Left forelimb (tissue), 1 donor: ENCODE data around the gene SLC47A2.
"Not testable (repeated sequence)": the region's sequence is repeated elsewhere in the genome, so short reads cannot be mapped to it uniquely, and the experiment has no call there.

Experiments used
- DNase-seq: peaks from one replicate; pipeline ENCODE4 v3.0.0-alpha.2; 2018; ENCODE audit warnings: low spot score

Gene SLC47A2

DNA sequence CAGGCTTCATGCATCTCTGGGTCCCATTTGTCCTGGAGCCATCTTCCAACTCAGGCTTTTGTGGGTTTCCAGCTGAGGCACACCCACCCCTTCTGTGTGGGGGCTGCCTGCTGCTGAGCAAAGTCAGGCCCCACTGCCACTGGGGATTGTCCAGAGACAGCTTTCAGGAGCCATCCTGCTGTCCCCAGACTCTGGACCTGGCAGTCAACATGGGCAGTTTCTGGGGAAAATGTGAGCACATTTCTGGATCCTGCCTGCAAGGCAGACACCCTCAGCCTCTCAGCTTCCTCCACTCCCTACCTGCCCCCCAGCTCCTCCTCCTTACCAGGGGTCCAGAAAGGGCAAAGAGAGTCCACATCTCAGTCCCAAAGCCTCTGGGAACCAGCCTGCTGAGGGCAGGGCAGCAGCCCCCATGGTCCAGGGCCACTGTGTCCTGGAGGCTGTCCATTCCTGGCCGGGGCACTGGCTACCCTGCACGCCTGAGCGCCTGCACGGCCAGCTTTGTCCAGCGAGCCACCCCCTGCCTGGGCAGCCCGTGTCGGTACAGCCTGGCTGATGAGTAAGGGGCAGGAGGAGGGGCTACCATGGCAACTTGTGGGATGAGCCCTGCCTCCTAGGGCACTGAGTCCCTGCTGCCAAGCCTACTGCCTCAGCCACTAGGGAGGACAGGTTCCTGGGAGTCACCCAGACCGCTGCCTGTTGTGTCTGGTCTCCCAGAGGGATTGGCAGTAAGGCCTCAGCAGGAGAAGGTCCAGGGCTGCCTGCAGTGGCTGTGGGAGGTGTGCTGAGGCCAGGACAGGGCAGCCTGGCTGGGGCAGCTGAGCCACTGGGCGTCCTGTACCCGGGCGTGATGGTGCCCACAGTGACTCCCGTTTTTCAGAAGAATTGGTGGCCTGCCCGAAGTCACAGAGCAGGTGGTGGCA, at the start of gene SLC47A2:
Gene SLC47A2, minus strand, starts transcription at position 477 of the 923 bp plus-strand sequence. Its CDS starts 29 bp downstream, at position 448.
- no peak for DNase-seq

GRCh38 chr17:19766016-19766415, 49.6 kb upstream of the SLC47A2 start:
- DNase-seq = no peak

GRCh38 chr17:19763991-19764390, 47.6 kb upstream of the SLC47A2 start:
- not testable (repeated sequence) for DNase-seq

GRCh38 chr17:19763416-19763815, 47.0 kb upstream of the SLC47A2 start:
- DNase-seq = no peak

DNA sequence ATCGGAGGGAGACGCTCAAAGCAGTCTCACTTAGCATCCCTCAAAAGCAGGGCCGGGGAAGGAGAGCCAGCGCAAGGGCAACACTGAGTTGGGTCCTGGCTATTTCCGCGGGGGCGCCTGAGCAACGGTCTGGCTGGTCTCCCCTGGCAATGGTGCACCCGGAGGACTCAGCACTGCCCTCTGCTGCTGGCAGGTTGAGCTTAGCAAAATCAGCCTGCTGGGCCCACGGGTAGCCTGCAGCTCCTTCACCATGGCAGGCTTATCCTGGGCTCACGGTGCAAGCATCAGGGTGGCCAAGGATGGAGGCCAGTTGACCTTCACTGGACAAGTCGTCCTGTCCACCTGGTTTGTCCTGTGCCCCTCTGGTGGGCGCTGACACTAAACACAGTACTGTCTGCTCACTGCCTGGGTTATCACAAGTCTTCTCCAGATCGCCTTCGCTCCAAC, 46.2 kb upstream of the SLC47A2 start:
- DNase-seq = no peak

DNA sequence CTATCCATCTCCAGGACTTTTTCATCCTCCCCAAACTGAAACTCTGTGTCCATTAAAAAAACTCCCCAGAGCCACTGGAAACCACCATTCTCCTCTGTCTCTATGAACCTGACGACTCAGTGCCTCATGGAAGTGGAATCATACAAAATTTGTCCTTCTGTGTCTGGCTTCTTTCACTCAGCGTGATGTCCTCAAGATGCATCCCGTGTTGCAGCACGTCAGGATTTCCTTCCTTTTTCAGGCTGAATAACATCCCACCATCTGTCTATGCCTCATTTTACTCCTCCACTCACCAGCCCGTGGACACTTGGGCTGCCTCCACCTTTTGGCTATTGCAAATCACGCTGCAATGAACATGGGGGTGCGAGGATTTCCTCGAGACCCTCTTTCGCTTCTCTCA, 44.4 kb upstream of the SLC47A2 start:
- no peak for DNase-seq

GRCh38 chr17:19759568-19760549, 43.5 kb upstream of the SLC47A2 start:
- DNase-seq = no peak

DNA sequence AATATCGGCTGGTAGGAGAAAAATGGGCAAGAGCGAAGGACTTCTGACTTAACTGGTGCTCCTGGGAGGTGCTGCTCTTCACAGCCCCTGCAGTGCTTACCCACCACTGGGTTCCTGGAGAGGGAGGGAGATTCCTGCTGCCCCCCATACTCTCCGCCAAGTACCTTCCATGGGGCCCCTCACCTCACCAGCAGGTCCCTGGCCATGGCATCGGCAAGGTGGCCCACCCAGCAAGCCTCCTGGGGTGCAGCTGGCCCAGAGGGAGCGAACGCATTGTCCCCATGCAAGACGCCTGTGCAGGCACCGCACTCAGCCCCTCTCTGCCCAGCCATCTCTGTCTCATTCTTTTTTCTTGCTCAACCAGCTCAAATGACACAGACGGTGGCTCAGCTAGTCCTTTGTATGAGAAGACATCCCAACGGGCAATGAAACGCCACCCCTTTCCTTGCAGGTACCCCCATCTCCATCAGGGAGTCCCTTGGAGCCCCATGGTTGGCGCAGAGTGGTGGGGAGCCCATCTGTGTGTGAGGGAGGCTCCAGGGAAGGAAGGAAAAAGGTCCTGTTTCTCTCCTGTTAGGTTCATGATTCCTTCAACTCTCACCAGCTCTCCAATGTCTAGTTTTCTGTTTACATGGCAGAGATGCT, 41.3 kb upstream of the SLC47A2 start:
- peak; percentile 50 for DNase-seq

GRCh38 chr17:19756546-19756945, 40.2 kb upstream of the SLC47A2 start:
- DNase-seq = no peak

GRCh38 chr17:19755821-19756510, 39.6 kb upstream of the SLC47A2 start:
- peak; percentile 60 for DNase-seq

DNA sequence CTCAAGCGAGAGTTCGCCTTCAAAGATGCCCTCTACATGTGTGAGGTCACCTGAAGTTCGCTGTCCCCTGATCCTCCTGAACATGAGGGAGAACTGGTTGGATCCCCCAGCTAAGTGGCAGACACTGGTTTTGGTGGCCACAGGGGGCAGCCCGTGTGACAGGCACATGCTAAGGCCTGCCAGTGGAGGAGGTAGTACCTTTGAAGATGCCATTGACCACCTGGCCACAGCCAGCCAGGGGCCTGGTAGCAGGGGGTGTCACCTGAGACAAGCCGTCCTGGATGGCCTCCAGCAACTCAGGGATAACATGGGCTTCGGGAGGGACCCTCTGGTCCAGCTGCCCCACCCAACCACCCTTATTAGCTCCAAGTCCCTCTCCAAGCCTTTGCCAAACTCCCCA, 39.0 kb upstream of the SLC47A2 start:
- DNase-seq = peak; percentile 17

DNA sequence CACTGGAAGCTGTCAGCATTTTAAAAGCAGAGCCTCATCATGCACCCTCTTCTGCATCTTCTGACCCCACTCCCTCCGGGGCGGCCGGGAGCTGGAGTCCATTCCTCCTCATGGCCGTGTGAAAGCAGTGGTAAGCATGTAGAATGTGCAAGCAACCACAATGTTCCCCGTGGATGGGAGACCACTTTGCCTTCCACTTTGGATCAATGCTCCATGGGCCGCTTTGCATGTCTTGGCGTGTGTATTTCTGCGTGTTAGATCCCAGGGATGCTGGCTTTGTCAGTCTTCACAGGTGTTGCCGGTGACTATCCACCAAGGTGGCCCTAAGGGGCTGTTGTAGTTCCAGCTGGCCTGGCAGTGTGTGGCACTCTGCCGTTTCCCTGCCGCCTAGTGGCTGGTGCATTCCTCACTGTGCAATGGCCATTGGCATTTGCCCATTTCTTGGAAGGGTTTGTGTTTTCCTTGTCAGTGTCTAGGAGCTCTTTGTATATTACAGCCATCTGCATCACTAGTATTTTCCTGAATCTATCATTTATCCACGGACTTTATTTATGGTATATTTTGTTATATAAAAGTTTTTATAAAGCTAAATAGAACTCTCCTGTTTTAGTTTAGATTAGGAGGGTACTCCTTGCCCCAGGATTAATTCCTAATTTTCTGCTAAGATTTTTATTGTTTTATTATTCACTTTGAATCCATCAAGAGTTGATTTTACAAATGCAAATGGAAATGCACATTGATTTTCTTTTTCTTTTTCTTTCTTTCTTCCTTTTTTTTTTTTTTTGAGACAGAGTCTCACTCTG, 37.5 kb upstream of the SLC47A2 start:
- peak; percentile 57 for DNase-seq

- DNase-seq = peak; percentile 65
Observed at GRCh38 chr17:19753051-19753509, 36.7 kb upstream of the SLC47A2 start.

GRCh38 chr17:19752216-19753050, 36.0 kb upstream of the SLC47A2 start:
- DNase-seq = no peak

GRCh38 chr17:19750835-19751234, 34.5 kb upstream of the SLC47A2 start:
- no peak for DNase-seq

DNA sequence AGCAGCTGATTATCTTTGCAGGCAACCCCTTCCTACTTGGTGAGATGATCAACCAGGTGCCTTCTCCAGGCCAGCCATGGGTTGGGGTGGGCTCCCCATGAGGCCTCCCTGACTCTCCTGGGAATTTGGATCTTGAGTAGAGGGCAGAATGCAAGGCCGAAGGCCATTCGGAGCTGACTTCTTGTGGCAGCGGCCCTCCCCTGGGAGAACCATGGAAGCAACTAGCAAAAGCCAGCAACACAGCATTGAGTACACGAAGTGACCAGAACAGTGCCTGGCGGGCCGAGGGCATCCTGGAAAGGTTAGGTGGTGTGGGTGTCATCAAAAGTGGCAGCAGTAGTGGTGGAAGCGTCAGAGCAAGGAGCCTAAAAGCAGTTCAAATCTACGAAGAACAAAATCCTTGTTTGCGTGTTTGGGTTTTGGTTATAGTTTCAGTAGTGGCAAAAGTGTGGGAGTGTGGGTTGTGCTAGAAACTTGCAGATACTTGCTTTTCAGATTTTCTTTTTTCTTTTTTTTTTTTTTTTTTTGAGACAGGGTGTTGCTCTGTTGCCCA, 33.7 kb upstream of the SLC47A2 start:
- DNase-seq = no peak

DNA sequence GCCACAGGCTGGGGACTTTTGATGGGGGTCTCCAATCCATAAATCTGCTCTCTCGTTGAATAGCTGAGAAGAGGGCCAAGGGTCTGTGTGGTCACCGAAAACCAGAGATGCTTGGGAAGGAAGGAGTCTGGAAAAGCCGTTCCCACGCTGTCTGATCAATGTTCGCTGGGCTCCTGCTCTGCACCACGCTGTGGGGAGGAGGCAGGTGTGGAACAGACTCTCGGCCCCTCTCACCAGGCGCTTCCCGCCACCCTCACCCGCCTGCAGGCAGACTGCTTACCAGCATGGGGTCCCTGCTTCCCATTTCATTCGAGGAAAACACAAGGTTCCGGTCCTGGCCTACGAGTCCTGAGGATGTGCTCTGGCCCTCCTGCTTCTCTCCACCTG, 32.4 kb upstream of the SLC47A2 start:
- no peak for DNase-seq

DNA sequence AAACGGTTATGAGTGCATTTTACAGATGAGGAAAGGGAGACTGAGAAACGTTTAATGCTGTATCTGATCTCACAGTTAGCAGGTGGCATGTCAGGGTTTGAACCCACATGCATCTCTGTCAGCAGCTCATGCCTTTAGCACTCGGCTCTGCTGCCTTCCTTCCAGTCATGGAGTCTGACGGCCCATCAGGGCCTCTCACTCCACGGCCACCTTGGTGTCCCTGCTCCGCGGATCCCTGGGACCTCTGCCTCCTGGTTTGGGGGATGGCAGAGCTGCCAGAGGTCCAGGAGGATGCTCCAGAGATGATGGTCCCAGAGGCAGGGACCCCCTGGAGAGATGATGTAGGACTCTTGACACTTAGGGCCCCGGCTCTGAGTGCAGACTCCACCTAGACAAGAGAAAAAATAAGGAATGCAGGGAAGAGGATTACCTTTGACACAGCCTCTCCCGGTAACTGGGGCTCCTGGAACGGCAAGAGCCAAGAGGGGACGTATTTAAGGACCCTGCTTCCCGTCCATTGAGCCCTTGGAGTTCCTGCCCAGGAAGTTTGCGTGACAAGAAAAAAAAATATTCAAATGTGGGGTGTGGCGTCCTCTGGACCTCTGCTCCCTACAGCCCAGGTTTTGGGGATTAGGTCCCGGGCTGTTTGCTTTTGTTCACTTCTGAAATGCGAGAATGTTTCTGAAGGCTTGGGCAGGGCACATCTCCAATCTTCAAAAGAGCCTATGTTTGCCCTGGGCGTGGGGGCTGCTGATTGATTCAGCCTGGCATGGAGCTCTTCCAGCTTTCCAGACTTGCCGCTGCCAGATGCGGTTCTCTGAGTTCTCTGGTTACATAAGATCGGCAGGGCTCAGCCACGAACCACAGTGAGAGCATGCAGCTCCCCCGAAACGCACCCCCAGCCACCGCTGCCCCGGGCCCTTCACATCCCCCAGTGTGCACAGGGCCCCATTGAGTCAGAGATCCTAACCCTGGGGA, 31.7 kb upstream of the SLC47A2 start, which contains the start of gene ALDH3A1:
Gene ALDH3A1, minus strand, starts transcription at position 470 of the 978 bp plus-strand sequence. CDS start 3,169 bp downstream, outside the sequence.
- DNase-seq = no peak
